GM23338 (cell line): ENCODE data around the gene PSD. TPM values are rescaled to one million over a fixed set of nuclear protein-coding genes. Genes with fewer than 3 reads are reported as not detected.

ENCODE experiments used
- ATAC-seq: fragments of 200-7000 bp; cut with Tn5 transposase; 3 replicates; pipeline ENCODE4 v1.9.1; 2020
- DNase-seq: peaks from one replicate; pipeline ENCODE4 v3.0.0-alpha.2; 2015; ENCODE audit warnings: low spot score
- H2AFZ ChIP-seq: fragments of 200-600 bp; sonication (generic); 2 replicates; pipeline ENCODE4 v1.8.0; 2016; ENCODE audit warnings: antibody characterized with exemption, mild to moderate bottlenecking, moderate library complexity
- H3F3A ChIP-seq: fragments of 200-600 bp; sonication (generic); replicated peaks from 2 replicates; pipeline ENCODE4 v1.8.0; 2017; ENCODE audit warnings: antibody characterized with exemption, mixed run types, low read depth
- H3K27ac ChIP-seq: fragments of 200-600 bp; sonication (generic); 2 replicates; pipeline ENCODE4 v1.6.1; 2016; ENCODE audit warnings: low read depth
- H3K27me3 ChIP-seq: fragments of 200-600 bp; sonication (generic); 2 replicates; pipeline ENCODE4 v1.8.0; 2016; ENCODE audit warnings: mild to moderate bottlenecking, mixed run types, moderate library complexity; ENCODE audit not compliant: insufficient read depth
- H3K36me3 ChIP-seq: fragments of 200-600 bp; sonication (generic); 2 replicates; pipeline ENCODE4 v1.8.0; 2016; ENCODE audit warnings: mild to moderate bottlenecking; ENCODE audit not compliant: insufficient read depth
- H3K4me1 ChIP-seq: fragments of 200-600 bp; sonication (generic); 2 replicates; pipeline ENCODE4 v1.8.0; 2016; ENCODE audit warnings: mild to moderate bottlenecking, moderate library complexity; ENCODE audit not compliant: insufficient read depth
- H3K4me2 ChIP-seq: fragments of 200-600 bp; sonication (generic); 2 replicates; pipeline ENCODE4 v1.7.1; 2017; ENCODE audit warnings: mixed run types
- H3K4me3 ChIP-seq: fragments of 200-600 bp; sonication (generic); 2 replicates; pipeline ENCODE4 v1.6.1; 2016; ENCODE audit warnings: mixed run types
- H3K79me2 ChIP-seq: fragments of 200-600 bp; sonication (generic); replicated peaks from 2 replicates; pipeline ENCODE4 v1.8.0; 2017; ENCODE audit warnings: mild to moderate bottlenecking; ENCODE audit not compliant: insufficient read depth
- H3K9me2 ChIP-seq: fragments of 200-600 bp; sonication (generic); 2 replicates; pipeline ENCODE4 v1.8.0; 2017; ENCODE audit not compliant: insufficient read depth
- H4K20me1 ChIP-seq: fragments of 200-600 bp; sonication (generic); replicated peaks from 2 replicates; pipeline ENCODE4 v1.8.0; 2017; ENCODE audit warnings: mild to moderate bottlenecking; ENCODE audit not compliant: insufficient read depth
- H3K27ac Mint-ChIP-seq: 2 replicates; pipeline ENCODE4 v1.8.0; 2020; ENCODE audit warnings: inconsistent platforms, mild to moderate bottlenecking, moderate library complexity, mixed read lengths
- H3K27me3 Mint-ChIP-seq: 3 replicates; pipeline ENCODE4 v1.8.0; 2022; ENCODE audit warnings: low read depth, mild to moderate bottlenecking, moderate library complexity, mixed read lengths, inconsistent platforms; ENCODE audit not compliant: insufficient read depth, poor library complexity
- H3K36me3 Mint-ChIP-seq: 3 replicates; pipeline ENCODE4 v1.8.0; 2021; ENCODE audit warnings: low read depth, mild to moderate bottlenecking, inconsistent platforms, moderate library complexity, mixed read lengths
- H3K4me1 Mint-ChIP-seq: 3 replicates; pipeline ENCODE4 v1.8.0; 2020; ENCODE audit warnings: mild to moderate bottlenecking, inconsistent platforms, mixed read lengths
- H3K4me3 Mint-ChIP-seq: 3 replicates; pipeline ENCODE4 v1.8.0; 2021; ENCODE audit warnings: moderate library complexity, mild to moderate bottlenecking, inconsistent platforms, mixed read lengths
- H3K9me3 Mint-ChIP-seq: 3 replicates; pipeline ENCODE4 v1.8.0; 2020; ENCODE audit warnings: moderate library complexity, mild to moderate bottlenecking, inconsistent platforms, mixed read lengths
- CREB1 ChIP-seq: fragments of 250-450 bp; sonication (Bioruptor Pico); IDR thresholded peaks from 2 replicates; pipeline ENCODE4 v1.5.0; 2020; ENCODE audit warnings: low read depth, mild to moderate bottlenecking, moderate library complexity
- CTCF ChIP-seq, 2 experiments: fragments of 200-600 bp in 1 of 2; sonication (generic) in 1 of 2; conservative IDR thresholded peaks; 2 replicates each; pipeline versions ENCODE4 v1.5.1 to v1.6.1; 2016 to 2017; ENCODE audit warnings: antibody characterized with exemption in 2 of 2, low read depth in 2 of 2, mild to moderate bottlenecking in 2 of 2, moderate library complexity in 1 of 2
- ETS1 ChIP-seq: IDR thresholded peaks from 2 replicates; pipeline ENCODE4 v1.6.1; 2016; ENCODE audit warnings: antibody characterized with exemption
- EZH2 ChIP-seq: fragments of 200-600 bp; sonication (generic); IDR thresholded peaks from one replicate; pipeline ENCODE4 v1.8.0; 2017; ENCODE audit warnings: antibody characterized with exemption, mild to moderate bottlenecking, low read depth; ENCODE audit not compliant: unreplicated experiment
- EZH2phosphoT487 ChIP-seq: fragments of 200-600 bp; sonication (generic); IDR thresholded peaks from one replicate; pipeline ENCODE4 v1.8.1; 2018; ENCODE audit warnings: antibody characterized with exemption; ENCODE audit not compliant: unreplicated experiment
- NANOG ChIP-seq: IDR thresholded peaks from 2 replicates; pipeline ENCODE4 v1.6.1; 2016; ENCODE audit warnings: antibody characterized with exemption, borderline replicate concordance
- POLR2AphosphoS5 ChIP-seq: IDR thresholded peaks from 2 replicates; pipeline ENCODE4 v1.6.1; 2016; ENCODE audit warnings: antibody characterized with exemption, low read depth
- REST ChIP-seq: IDR thresholded peaks from one replicate; pipeline ENCODE4 v1.6.1; 2018; ENCODE audit warnings: antibody characterized with exemption; ENCODE audit not compliant: unreplicated experiment
- STAT1 ChIP-seq: IDR thresholded peaks from one replicate; pipeline ENCODE4 v1.6.1; 2016; ENCODE audit warnings: antibody characterized with exemption; ENCODE audit not compliant: unreplicated experiment
- ZNF114 ChIP-seq: fragments of 250-450 bp; sonication (Bioruptor Pico); IDR thresholded peaks from 2 replicates; pipeline ENCODE4 v1.5.0; 2020; ENCODE audit warnings: mild to moderate bottlenecking, moderate library complexity
- ZNF331 ChIP-seq: fragments of 250-450 bp; sonication (Bioruptor Pico); IDR thresholded peaks from 2 replicates; pipeline ENCODE4 v1.5.0; 2020; ENCODE audit warnings: low read depth, mild to moderate bottlenecking, moderate library complexity
- ZNF462 ChIP-seq: fragments of 250-450 bp; sonication (Bioruptor Pico); IDR thresholded peaks from 2 replicates; pipeline ENCODE4 v1.5.0; 2020; ENCODE audit warnings: mild to moderate bottlenecking, moderate library complexity
- polyA plus RNA-seq: library from polyadenylated mRNA; unstranded; fragments of >200 nt; fragmentation: Nextera tagmentation; extraction: Ambion mirVana; gene quantifications from 2 replicates; pipeline ENCODE4 v1.2.1, GENCODE V29; 2016
- total RNA-seq: library from RNA; depleted of rRNA; stranded (reverse); fragments of >200 nt; shearing (Covaris generic); gene quantifications from 2 replicates; pipeline ENCODE4 v1.2.3, GENCODE V29; 2014

The PSD gene
- total and polyA plus RNA-seq, 2 experiments from 2014 or later = 1.9 to 6.8 TPM

DNA sequence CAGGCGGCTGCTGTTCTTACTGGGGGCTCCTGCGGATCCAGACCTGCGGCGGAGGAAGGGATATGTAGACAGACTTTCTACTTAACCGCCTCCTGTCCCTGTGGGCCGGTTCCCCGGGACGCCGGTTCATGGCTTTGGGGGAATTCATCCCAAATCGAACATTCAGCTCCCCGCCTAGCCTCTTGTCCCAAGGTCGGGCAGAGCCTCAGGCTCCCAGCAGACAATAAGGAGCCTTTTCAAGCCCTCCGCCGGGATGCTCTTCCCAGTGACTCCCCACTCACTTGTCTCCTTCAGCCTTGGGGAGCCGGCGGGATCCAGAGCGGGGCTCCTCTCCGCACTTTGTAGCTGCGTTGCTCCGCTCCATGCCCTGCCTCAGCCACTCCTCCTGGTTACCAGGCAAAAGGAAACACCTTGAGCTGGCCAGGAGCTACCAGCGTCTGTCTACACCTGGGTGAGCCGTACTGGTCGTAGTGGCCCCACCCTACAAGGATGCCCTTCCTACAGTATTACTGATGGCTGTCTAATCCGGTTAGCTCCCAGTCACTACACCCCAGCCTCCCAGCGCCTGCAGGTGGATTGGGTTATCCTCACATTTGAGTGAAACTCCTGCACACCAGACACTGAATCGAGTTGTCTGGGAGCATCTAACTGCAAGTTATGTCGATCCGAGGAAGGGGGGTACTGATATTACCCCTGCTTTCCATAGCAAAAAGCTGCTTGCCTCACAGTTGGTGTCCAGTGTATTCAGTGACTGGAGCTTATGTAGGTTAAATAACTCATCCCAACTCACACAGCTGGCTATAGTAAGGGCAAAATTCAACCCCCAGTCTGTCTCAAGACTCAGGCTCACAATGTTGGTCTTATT, 32.8 kb upstream of the PSD start, which contains the start of gene C10orf95:
Gene C10orf95 (minus strand): TSS at position 439 of the 865 bp plus-strand sequence. CDS start 450 bp downstream, outside the sequence.
- ATAC-seq (peak; percentile 15), DNase-seq (peak; percentile 52)
- peaks cover 12% of the 10 kb centered on the region for H3K36me3 ChIP-seq
- H3K36me3 Mint-ChIP-seq = peaks cover 34% of the 10 kb centered on the region
- H3K4me2 ChIP-seq = peak within 1 kb of the TSS; percentile 99
- H4K20me1 ChIP-seq = peaks cover 11% of the 10 kb centered on the region
- no peak within 1 kb of the TSS for H3K27ac Mint-ChIP-seq
- peaks cover 51% of the 10 kb centered on the region for H3K4me1 ChIP-seq
- no peak; the same call in 1 of the 2 replicates for TF ChIP-seq POLR2AphosphoS5
- TF ChIP-seq EZH2phosphoT487 = no peak
- no peak for TF ChIP-seq ZNF114 (CRISPR knock-in tag)
- no peak for TF ChIP-seq ETS1
- TF ChIP-seq EZH2 = no peak
- TF ChIP-seq STAT1 = no peak
- TF ChIP-seq REST = no peak
- TF ChIP-seq CREB1 (CRISPR knock-in tag) = no peak
- TF ChIP-seq NANOG = no peak
- no peak for TF ChIP-seq CTCF (conservative IDR thresholded peaks at IDR 0.05; ENCODE audit: low read depth in 2 of 2)
- TF ChIP-seq ZNF331 = no peak
- TF ChIP-seq ZNF462 (CRISPR knock-in tag) = no peak
- no peak within 1 kb of the TSS for H3K27ac ChIP-seq
- H3K4me3 Mint-ChIP-seq = peak within 1 kb of the TSS; percentile 93
- H2AFZ ChIP-seq = 0 out of 2 replicates have a peak within 1 kb of the TSS, but pooled peaks have one; percentile 23
- peaks cover 33% of the 10 kb centered on the region for H3K79me2 ChIP-seq
- peak within 1 kb of the TSS; percentile 97 for H3K4me3 ChIP-seq
- H3K27me3 Mint-ChIP-seq = peaks cover 25% of the 10 kb centered on the region
- no peaks in the 10 kb centered on the region; the same call in 2 of the 3 replicates for H3K9me3 Mint-ChIP-seq
- no peaks in the 10 kb centered on the region for H3K9me2 ChIP-seq
- H3K4me1 Mint-ChIP-seq = peaks cover 52% of the 10 kb centered on the region
- H3F3A ChIP-seq = peaks cover 35% of the 10 kb centered on the region
- no peaks in the 10 kb centered on the region for H3K27me3 ChIP-seq
